Ascending aorta (tissue), 2 donors: ENCODE measurements around the gene DCP2. TPM values are rescaled to one million over a fixed set of nuclear protein-coding genes. Genes with fewer than 3 reads are reported as not detected.

Source experiments
- DNase-seq, 2 donors: peaks; one replicate each; pipeline ENCODE4 v3.0.0-alpha.2; 2019; ENCODE audit warnings: low spot score in 2 of 2
- H3K27ac ChIP-seq, 2 donors: fragments of 200-600 bp; sonication (generic); one replicate each; pipeline ENCODE4 v1.5.1; 2016 to 2017; ENCODE audit warnings: mild to moderate bottlenecking in 1 of 2
- H3K27me3 ChIP-seq: fragments of 200-600 bp; sonication (generic); one replicate; pipeline ENCODE4 v1.5.1; 2017
- H3K36me3 ChIP-seq, 2 donors: fragments of 200-600 bp; sonication (generic); one replicate each; pipeline ENCODE4 v1.5.1; 2016
- H3K4me1 ChIP-seq, 2 donors: fragments of 200-600 bp; sonication (generic); one replicate each; pipeline ENCODE4 v1.5.1; 2016 to 2017; ENCODE audit warnings: mild to moderate bottlenecking in 1 of 2
- H3K4me3 ChIP-seq, 2 donors: fragments of 200-600 bp; sonication (generic); one replicate each; pipeline ENCODE4 v1.5.1; 2016 to 2017; ENCODE audit warnings: mild to moderate bottlenecking in 1 of 2
- H3K9me3 ChIP-seq, 2 donors: fragments of 200-600 bp; sonication (generic); one replicate each; pipeline ENCODE4 v1.5.1; 2016
- intact Hi-C: fragments of 100-400 bp; cut with DNase I; formaldehyde crosslinking; loops from one replicate; pipeline ENCODE4 v1.15.1; 2023
- total RNA-seq: library from RNA; depleted of rRNA; stranded (reverse); fragments of >200 nt; gene quantifications from one replicate; pipeline ENCODE4 v1.1.0, GENCODE V29; 2016
- TF ChIP-seq, protein P1 (sequence below), 3 experiments: fragments of 200-600 bp in 2 of 3; fragments of 450-650 bp in 1 of 3; sonication (generic) in 2 of 3; IDR thresholded peaks; one replicate each; pipeline ENCODE4 v1.5.1; 2016 to 2019; ENCODE audit warnings: antibody characterized with exemption in 3 of 3, mild to moderate bottlenecking in 1 of 3, moderate library complexity in 1 of 3

The DCP2 gene
- total RNA-seq, 1 donor from 2014 or later, result 24.6 TPM

GRCh38 chr5:112933651-112934365 lies 42.8 kb upstream of the DCP2 start:
- TF ChIP-seq, protein P1, sequence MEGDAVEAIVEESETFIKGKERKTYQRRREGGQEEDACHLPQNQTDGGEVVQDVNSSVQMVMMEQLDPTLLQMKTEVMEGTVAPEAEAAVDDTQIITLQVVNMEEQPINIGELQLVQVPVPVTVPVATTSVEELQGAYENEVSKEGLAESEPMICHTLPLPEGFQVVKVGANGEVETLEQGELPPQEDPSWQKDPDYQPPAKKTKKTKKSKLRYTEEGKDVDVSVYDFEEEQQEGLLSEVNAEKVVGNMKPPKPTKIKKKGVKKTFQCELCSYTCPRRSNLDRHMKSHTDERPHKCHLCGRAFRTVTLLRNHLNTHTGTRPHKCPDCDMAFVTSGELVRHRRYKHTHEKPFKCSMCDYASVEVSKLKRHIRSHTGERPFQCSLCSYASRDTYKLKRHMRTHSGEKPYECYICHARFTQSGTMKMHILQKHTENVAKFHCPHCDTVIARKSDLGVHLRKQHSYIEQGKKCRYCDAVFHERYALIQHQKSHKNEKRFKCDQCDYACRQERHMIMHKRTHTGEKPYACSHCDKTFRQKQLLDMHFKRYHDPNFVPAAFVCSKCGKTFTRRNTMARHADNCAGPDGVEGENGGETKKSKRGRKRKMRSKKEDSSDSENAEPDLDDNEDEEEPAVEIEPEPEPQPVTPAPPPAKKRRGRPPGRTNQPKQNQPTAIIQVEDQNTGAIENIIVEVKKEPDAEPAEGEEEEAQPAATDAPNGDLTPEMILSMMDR (IDR thresholded peaks at IDR 0.05), result no peak
- Histone ChIP-seq H3K4me1 (no peaks in the 10 kb centered on the region), H3K36me3 (no peaks in the 10 kb centered on the region), H3K9me3 (no peaks in the 10 kb centered on the region), H3K27me3 (no peaks in the 10 kb centered on the region), H3K27ac (no peak overlapping the region), H3K4me3 (no peak overlapping the region)
- intact Hi-C loops, result no loop called here
- DNase-seq, result no peak

DNA sequence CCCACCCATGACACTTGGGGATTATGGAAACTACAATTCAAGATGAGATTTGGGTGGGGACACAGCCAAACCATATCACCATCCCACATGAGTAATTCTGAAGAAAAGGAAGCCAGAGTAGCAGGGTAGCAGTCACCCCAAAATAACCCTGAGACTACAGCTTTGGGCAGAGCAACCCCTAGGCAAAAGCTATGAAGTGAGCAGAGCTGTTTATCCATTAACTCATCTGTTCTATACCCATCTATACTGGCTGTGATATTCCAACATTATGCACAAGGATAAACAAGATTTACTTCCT lies 42.3 kb upstream of the DCP2 start:
- TF ChIP-seq, protein P1 (IDR thresholded peaks at IDR 0.05), result no peak
- H3K9me3 ChIP-seq, result no peaks in the 10 kb centered on the region
- no peak for DNase-seq
- no peaks in the 10 kb centered on the region for H3K36me3 ChIP-seq
- intact Hi-C loops, result no loop called here
- H3K4me3 ChIP-seq, result no peak overlapping the region
- H3K27me3 ChIP-seq, result no peaks in the 10 kb centered on the region
- H3K4me1 ChIP-seq, result no peaks in the 10 kb centered on the region
- no peak overlapping the region for H3K27ac ChIP-seq

GRCh38 chr5:112935675-112936074 lies 40.9 kb upstream of the DCP2 start:
- Histone ChIP-seq H3K9me3 (no peaks in the 10 kb centered on the region), H3K36me3 (no peaks in the 10 kb centered on the region), H3K4me3 (no peak overlapping the region), H3K27ac (no peak overlapping the region), H3K4me1 (no peaks in the 10 kb centered on the region), H3K27me3 (no peaks in the 10 kb centered on the region)
- TF ChIP-seq, protein P1 (IDR thresholded peaks at IDR 0.05), result no peak
- no peak for DNase-seq
- intact Hi-C loops, result no loop called here

- Histone ChIP-seq H3K4me3 (no peak overlapping the region), H3K27me3 (no peaks in the 10 kb centered on the region), H3K36me3 (no peaks in the 10 kb centered on the region), H3K4me1 (no peaks in the 10 kb centered on the region), H3K9me3 (no peaks in the 10 kb centered on the region), H3K27ac (no peak overlapping the region)
- no peak for DNase-seq
- intact Hi-C loops, result no loop called here
- TF ChIP-seq, protein P1 (IDR thresholded peaks at IDR 0.05), result no peak
These were observed 38.3 kb upstream of the DCP2 start for GRCh38 chr5:112938286-112938685.

- TF ChIP-seq, protein P1 (IDR thresholded peaks at IDR 0.05), result no peak
These were observed 35.9 kb upstream of the DCP2 start for GRCh38 chr5:112940670-112941069.

DNA sequence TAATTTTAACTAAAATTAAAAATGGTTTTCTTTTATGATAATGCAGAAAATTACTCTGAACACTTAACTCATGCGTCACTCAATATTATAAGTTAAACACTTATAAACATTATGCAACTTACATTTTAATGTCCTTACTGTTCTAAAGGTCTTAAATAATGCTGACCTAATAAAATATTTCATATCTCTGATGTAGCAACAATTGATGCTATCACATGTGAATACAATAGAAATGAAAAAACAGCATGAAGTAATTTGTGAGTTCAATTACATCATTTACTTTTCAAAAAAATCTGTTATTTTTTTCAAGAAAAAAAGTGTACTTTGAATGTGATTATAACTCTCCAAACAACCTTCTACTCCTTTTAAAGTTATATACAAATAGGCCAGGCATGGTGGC lies 28.1 kb upstream of the DCP2 start:
- H3K4me3 ChIP-seq, result no peak overlapping the region
- H3K27me3 ChIP-seq, result no peaks in the 10 kb centered on the region
- intact Hi-C loops, result no loop called here
- H3K36me3 ChIP-seq, result no peaks in the 10 kb centered on the region
- H3K27ac ChIP-seq, result no peak overlapping the region
- no peaks in the 10 kb centered on the region for H3K4me1 ChIP-seq
- H3K9me3 ChIP-seq, result no peaks in the 10 kb centered on the region
- no peak for DNase-seq
- TF ChIP-seq, protein P1 (IDR thresholded peaks at IDR 0.05), result no peak

More at GRCh38 chr5:112940670-112941069, 35.9 kb upstream of the DCP2 start:
- H3K4me1 ChIP-seq, result no peaks in the 10 kb centered on the region
- H3K36me3 ChIP-seq, result no peaks in the 10 kb centered on the region
- intact Hi-C loops, result no loop called here
- no peak for DNase-seq
- H3K27me3 ChIP-seq, result no peaks in the 10 kb centered on the region
- no peaks in the 10 kb centered on the region for H3K9me3 ChIP-seq
- no peak overlapping the region for H3K27ac ChIP-seq
- no peak overlapping the region for H3K4me3 ChIP-seq
